OCI-LY1 (cell line): ENCODE data around the gene LINC00237.

Experiments used
- H2AFZ ChIP-seq: fragments of 200-600 bp; sonication (generic), shearing (Covaris generic); 2 replicates; pipeline ENCODE4 v1.6.0; 2014; ENCODE audit warnings: antibody characterized with exemption, mild to moderate bottlenecking, low read length
- H3F3A ChIP-seq: fragments of 200-600 bp; sonication (generic), shearing (Covaris generic); 2 replicates; pipeline ENCODE4 v1.6.0; 2014; ENCODE audit warnings: mild to moderate bottlenecking, antibody characterized with exemption, low read length, moderate library complexity; ENCODE audit not compliant: insufficient read depth
- H3K27ac ChIP-seq: fragments of 200-600 bp; sonication (generic); 2 replicates; pipeline ENCODE4 v1.5.1; 2014; ENCODE audit warnings: low read length, mixed run types, mild to moderate bottlenecking, low read depth; ENCODE audit not compliant: poor library complexity, severe bottlenecking
- H3K27me3 ChIP-seq: fragments of 200-600 bp; sonication (generic); 2 replicates; pipeline ENCODE4 v1.6.0; 2014; ENCODE audit warnings: antibody characterized with exemption, mild to moderate bottlenecking, low read length, moderate library complexity; ENCODE audit not compliant: insufficient read depth
- H3K36me3 ChIP-seq: fragments of 200-600 bp; sonication (generic); 2 replicates; pipeline ENCODE4 v1.6.1; 2014; ENCODE audit warnings: mild to moderate bottlenecking, antibody characterized with exemption, low read length, moderate library complexity, mixed read lengths; ENCODE audit not compliant: insufficient read depth
- H3K4me1 ChIP-seq: fragments of 200-600 bp; sonication (generic); 2 replicates; pipeline ENCODE4 v1.5.1; 2014; ENCODE audit warnings: mild to moderate bottlenecking, low read length, moderate library complexity; ENCODE audit not compliant: insufficient read depth, severe bottlenecking
- H3K4me2 ChIP-seq: fragments of 200-600 bp; sonication (generic), shearing (Covaris generic); 2 replicates; pipeline ENCODE4 v1.6.1; 2014; ENCODE audit warnings: low read length
- H3K4me3 ChIP-seq: fragments of 200-600 bp; sonication (generic); 2 replicates; pipeline ENCODE4 v1.5.1; 2014; ENCODE audit warnings: low read length, low read depth, mild to moderate bottlenecking, mixed read lengths; ENCODE audit not compliant: poor library complexity, severe bottlenecking
- H3K79me2 ChIP-seq: fragments of 200-600 bp; shearing (Covaris generic); 2 replicates; pipeline ENCODE4 v1.6.1; 2016; ENCODE audit warnings: mixed run types, low read length, mixed read lengths; ENCODE audit not compliant: insufficient read depth
- H3K9ac ChIP-seq: fragments of 200-600 bp; sonication (generic), shearing (Covaris generic); 2 replicates; pipeline ENCODE4 v1.6.1; 2014; ENCODE audit warnings: mild to moderate bottlenecking, low read length, mixed read lengths
- H3K9me2 ChIP-seq: fragments of 200-600 bp; sonication (generic), shearing (Covaris generic); 2 replicates; pipeline ENCODE4 v1.6.1; 2014; ENCODE audit warnings: low read depth, mild to moderate bottlenecking, low read length, mixed read lengths
- H3K9me3 ChIP-seq: fragments of 200-600 bp; shearing (Covaris generic); 2 replicates; pipeline ENCODE4 v1.6.1; 2014; ENCODE audit warnings: low read length, mixed read lengths
- H4K20me1 ChIP-seq: fragments of 200-600 bp; sonication (generic), shearing (Covaris generic); 2 replicates; pipeline ENCODE4 v1.6.0; 2016; ENCODE audit warnings: mild to moderate bottlenecking, low read length; ENCODE audit not compliant: insufficient read depth
- EZH2 ChIP-seq: fragments of 200-600 bp; sonication (generic), shearing (Covaris generic); IDR thresholded peaks from 2 replicates; pipeline ENCODE4 v1.8.0; 2017; ENCODE audit warnings: borderline replicate concordance, mixed run types, mild to moderate bottlenecking, antibody characterized with exemption, low read length, moderate library complexity, mixed read lengths
- TF ChIP-seq, protein P1 (sequence below): fragments of 200-600 bp; sonication (generic), shearing (Covaris generic); IDR thresholded peaks from 2 replicates; pipeline ENCODE4 v1.5.1; 2017; ENCODE audit warnings: mild to moderate bottlenecking, antibody characterized with exemption, low read length, moderate library complexity, mixed read lengths

Gene LINC00237

DNA sequence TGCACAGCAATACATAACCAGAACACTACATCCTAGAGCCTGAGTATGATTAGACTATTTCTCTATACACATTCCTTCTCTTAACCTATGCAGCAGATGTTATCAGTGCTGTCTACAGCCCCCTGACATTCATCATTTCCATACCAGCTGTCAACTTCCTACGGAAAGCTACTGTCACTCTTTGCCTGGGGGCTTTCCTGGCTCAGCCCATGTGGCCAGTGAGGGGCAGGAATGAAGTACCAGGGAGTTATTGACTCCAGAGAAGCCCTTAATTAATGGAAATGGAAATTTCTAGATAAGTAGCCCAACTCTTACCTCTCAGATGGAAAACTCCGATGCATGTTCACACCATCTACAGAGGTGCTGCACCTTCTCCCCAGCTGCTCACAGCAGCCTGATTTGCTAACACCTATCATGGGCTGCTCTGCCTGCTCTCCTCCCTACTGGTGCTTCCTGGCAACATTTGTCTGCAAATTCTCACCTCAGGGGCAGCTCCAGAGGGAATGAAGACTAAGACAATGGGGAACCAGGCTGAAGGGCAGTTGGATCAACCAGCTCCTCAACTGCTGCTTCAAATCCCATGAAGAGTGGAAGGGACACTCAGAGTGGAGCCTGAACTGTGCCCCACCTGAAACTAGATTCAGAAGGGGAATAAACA, 59.6 kb downstream of the LINC00237 start:
- Histone ChIP-seq H3K9ac (no peak overlapping the region), H3F3A (no peaks in the 10 kb centered on the region), H3K9me2 (no peaks in the 10 kb centered on the region), H3K4me3 (no peak overlapping the region), H4K20me1 (no peaks in the 10 kb centered on the region), H2AFZ (no peak overlapping the region), H3K4me1 (no peaks in the 10 kb centered on the region), H3K27me3 (no peaks in the 10 kb centered on the region), H3K36me3 (no peaks in the 10 kb centered on the region), H3K9me3 (no peaks in the 10 kb centered on the region), H3K4me2 (no peak overlapping the region), H3K79me2 (no peaks in the 10 kb centered on the region), H3K27ac (no peak overlapping the region)
- no peak for TF ChIP-seq EZH2
- TF ChIP-seq, protein P1, sequence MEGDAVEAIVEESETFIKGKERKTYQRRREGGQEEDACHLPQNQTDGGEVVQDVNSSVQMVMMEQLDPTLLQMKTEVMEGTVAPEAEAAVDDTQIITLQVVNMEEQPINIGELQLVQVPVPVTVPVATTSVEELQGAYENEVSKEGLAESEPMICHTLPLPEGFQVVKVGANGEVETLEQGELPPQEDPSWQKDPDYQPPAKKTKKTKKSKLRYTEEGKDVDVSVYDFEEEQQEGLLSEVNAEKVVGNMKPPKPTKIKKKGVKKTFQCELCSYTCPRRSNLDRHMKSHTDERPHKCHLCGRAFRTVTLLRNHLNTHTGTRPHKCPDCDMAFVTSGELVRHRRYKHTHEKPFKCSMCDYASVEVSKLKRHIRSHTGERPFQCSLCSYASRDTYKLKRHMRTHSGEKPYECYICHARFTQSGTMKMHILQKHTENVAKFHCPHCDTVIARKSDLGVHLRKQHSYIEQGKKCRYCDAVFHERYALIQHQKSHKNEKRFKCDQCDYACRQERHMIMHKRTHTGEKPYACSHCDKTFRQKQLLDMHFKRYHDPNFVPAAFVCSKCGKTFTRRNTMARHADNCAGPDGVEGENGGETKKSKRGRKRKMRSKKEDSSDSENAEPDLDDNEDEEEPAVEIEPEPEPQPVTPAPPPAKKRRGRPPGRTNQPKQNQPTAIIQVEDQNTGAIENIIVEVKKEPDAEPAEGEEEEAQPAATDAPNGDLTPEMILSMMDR: no peak
